RWPE1 (cell line): ENCODE measurements around the gene SAP30L.

Source experiments
- CTCF ChIA-PET: fragments of 350-600 bp; sonication (Branson Sonifier 250); formaldehyde crosslinking; extraction: SDS; loops from one replicate; lab custom pipeline; 2021; lab: Yijun Ruan, JAX
- POLR2A ChIA-PET: fragments of 400-600 bp; formaldehyde crosslinking; extraction: SDS; loops from one replicate; lab custom pipeline; 2020; ENCODE audit warnings: antibody characterized with exemption; ENCODE audit not compliant: low non-redundant PET; lab: Yijun Ruan, JAX
- DNase-seq: peaks from one replicate; pipeline ENCODE4 v3.0.0; 2012; ENCODE audit warnings: low spot score
- H3K27ac ChIP-seq: fragments of 450-650 bp; 2 replicates; pipeline ENCODE4 v1.5.1; 2017
- CTCF ChIP-seq: fragments of 450-650 bp; conservative IDR thresholded peaks from 2 replicates; pipeline ENCODE4 v1.5.1; 2017; ENCODE audit warnings: low read depth, mild to moderate bottlenecking

SAP30L gene

GRCh38 chr5:154428208-154428607 is 17.6 kb upstream of the SAP30L start:
- no peak for TF ChIP-seq CTCF
- H3K27ac ChIP-seq: no peak overlapping the region
- no peak for DNase-seq
- CTCF ChIA-PET: no interaction called here
- POLR2A ChIA-PET: no interaction called here

- POLR2A ChIA-PET: no interaction called here
- no peak for TF ChIP-seq CTCF
- no peak overlapping the region for H3K27ac ChIP-seq
- CTCF ChIA-PET: no interaction called here
- no peak for DNase-seq
Observed at GRCh38 chr5:154429341-154429740, 16.5 kb upstream of the SAP30L start.

GRCh38 chr5:154430466-154430865 is 15.3 kb upstream of the SAP30L start:
- CTCF ChIA-PET: interaction anchor here (1.2 kb wide), 1 partner anchor 25 kb away, joined by 4 read pairs; no protein-coding TSS in a partner anchor
- no peak for TF ChIP-seq CTCF
- peak overlapping the region; percentile 8; the same call in 1 of the 2 replicates for H3K27ac ChIP-seq
- no peak for DNase-seq
- POLR2A ChIA-PET: no interaction called here

- ChIA-PET CTCF (interaction anchor here (1.2 kb wide), 1 partner anchor 25 kb away, joined by 4 read pairs; no protein-coding TSS in a partner anchor), POLR2A (no interaction called here)
- no peak for TF ChIP-seq CTCF
- DNase-seq: no peak
- H3K27ac ChIP-seq: peak overlapping the region; percentile 8; the same call in 1 of the 2 replicates
Observed at GRCh38 chr5:154430961-154431630, 14.7 kb upstream of the SAP30L start.

- POLR2A ChIA-PET: no interaction called here
- CTCF ChIA-PET: no interaction called here
Observed at GRCh38 chr5:154435226-154435625, 10.6 kb upstream of the SAP30L start.

More at GRCh38 chr5:154435226-154435625, 10.6 kb upstream of the SAP30L start:
- no peak for TF ChIP-seq CTCF
- no peak for DNase-seq
- no peak overlapping the region for H3K27ac ChIP-seq
